PC-3 (cell line): ENCODE results near the gene TANC1.

Experiments
- CTCF ChIP-seq: fragments of 300-600 bp; sonication (generic); conservative IDR thresholded peaks from 2 replicates; pipeline ENCODE4 v1.5.1; 2017; ENCODE audit warnings: antibody characterized with exemption, low read depth, mild to moderate bottlenecking, low read length
- EZH2 ChIP-seq: fragments of 300-600 bp; sonication (generic); IDR thresholded peaks from one replicate; pipeline ENCODE4 v1.6.1; 2017; ENCODE audit warnings: antibody characterized with exemption, mild to moderate bottlenecking, low read length; ENCODE audit not compliant: unreplicated experiment
- EZH2phosphoT487 ChIP-seq: fragments of 300-600 bp; sonication (generic); IDR thresholded peaks from 2 replicates; pipeline ENCODE4 v1.6.1; 2018; ENCODE audit warnings: mild to moderate bottlenecking, antibody characterized with exemption, low read length, borderline replicate concordance

GRCh38 chr2:159234868-159235267 is 266.4 kb downstream of the TANC1 start:
- TF ChIP-seq CTCF (no peak), EZH2 (no peak), EZH2phosphoT487 (no peak)
